Kidney glomerular epithelial cell (primary cell): ENCODE measurements around the gene IDS.
"Not testable (repeated sequence)": the region's sequence is repeated elsewhere in the genome, so short reads cannot be mapped to it uniquely, and the experiment has no call there.

Experiments
- DNase-seq: peaks from one replicate; lab custom pipeline; 2025; lab: John Stamatoyannopoulos, UW

Gene IDS

GRCh38 chrX:149498767-149499166, 6.3 kb downstream of the IDS start:
- DNase-seq: no peak

- DNase-seq: no peak
Measured at GRCh38 chrX:149497626-149498025, 7.5 kb downstream of the IDS start.

- DNase-seq: no peak
Measured at GRCh38 chrX:149497054-149497453, 8.1 kb downstream of the IDS start.

GRCh38 chrX:149495573-149496071, 9.5 kb downstream of the IDS start:
- peak; percentile 49 for DNase-seq

DNA sequence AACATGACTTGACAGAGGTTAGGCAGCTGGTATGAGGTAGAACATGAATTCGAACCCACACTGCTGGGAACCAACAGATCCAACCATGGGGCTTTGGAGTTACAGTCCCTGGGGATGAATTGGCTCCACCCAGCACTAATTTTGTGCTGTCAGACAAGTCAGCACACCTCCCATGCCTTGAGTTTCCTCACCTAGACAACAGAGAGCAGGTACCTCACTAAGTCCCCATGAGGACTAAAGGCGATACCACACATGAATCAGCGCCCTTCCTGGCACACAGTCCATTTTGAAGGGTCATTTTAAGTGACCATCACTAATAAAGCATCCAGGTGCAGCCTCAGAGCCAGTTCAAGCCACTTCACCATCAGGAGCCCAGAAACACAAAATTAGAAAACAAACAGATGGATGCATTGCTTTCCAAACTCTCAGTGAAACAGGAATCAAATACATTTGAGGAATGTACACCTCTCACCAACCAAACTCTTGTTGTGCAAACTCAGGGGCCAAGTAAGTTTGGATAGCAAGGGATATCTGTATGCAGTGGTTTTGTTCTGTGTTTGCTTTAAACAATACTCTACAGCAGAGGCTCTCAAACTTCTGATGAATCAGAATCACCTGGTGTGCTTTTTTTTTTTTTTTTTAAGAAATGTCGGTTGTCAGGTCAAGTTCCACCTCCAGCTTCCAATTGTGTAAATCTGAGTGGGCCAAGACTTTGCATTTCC, 10.1 kb downstream of the IDS start:
- no peak for DNase-seq

DNA sequence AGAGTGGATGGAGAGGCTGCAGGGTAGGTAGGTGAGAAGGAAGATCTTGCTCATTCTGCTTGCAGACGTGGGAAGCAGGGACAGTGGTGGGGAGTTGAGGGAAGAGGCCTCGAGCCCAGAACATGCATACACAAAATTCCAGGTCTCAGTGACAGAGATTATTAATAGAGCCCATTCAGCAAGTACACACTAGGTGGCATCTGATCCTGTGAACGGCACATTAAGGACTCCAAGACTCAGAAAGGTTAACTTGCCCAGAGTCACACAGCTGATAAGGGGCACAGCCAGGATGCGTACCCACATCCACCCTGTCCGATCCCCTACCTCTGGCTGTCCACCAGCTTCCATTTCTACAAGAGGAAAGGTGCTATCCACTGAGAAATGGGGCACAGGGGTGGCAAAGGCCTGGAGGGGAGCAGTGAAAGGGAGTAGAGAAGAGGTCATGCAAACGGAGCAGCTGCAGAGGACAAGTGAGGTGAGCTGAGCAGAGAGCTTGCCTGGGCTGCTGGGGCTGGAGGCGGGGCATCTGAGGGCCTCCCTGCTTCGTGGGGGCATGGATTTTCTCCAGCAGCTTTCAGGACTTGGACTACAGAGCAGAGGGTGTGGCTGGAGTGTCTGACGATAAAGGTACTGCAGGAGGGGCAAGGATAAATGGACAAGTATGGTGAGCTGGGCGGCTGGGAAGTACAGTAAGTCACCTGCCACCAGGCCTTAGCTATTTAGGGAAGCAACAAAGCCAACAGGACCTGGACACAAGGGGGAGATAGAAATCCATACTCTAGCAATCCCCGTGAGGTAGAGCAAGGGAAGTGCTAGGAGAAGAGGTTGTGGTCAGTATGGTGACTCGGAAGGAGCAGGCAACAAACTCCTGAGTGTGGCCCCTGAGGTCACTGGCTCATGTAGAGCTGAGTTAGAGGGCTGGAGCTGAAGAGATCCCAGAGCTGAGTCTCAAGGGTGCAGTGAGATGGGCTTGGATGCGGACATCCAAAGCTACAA, 11.2 kb downstream of the IDS start:
- no peak for DNase-seq

DNA sequence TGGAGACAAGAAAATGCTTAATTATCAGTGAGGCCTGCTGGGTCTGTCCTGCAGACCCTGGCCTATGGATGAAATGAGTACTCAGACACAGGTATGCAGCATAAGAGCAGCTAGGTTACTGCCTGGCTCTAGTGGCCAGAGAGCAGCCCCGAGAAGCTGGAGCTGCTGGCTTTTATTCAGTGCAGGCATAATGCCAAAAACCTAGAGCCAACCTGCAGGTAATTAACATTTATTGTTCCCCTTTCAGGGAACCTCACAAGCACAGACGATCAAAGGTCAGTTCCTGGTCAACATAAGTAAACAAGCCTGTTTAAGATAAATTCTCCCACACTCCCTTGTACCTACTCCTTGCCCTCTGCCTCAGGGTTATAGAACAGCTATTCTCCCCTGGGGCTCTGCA, 13.3 kb downstream of the IDS start:
- DNase-seq: no peak

DNA sequence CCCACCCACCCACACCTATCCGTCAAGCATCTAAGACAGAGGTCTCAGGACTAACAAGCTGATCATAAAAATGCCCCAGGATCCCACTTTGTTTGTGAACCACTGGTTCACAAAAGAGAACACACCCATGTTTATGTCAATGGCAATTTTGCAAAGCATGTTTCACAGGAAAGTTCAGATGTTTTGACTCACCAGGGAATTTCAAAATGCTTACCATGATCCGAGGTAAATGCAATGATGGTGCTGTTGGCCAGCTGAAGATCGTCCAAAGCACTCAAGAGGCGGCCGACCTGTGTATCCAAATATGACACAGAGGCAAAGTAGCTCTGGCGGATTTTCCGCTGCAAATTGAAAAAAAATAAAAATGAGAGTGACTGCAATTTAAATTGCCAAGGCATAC, 15.0 kb downstream of the IDS start:
- DNase-seq: no peak

GRCh38 chrX:149488411-149489052, 16.6 kb downstream of the IDS start:
- DNase-seq: not testable (repeated sequence)

GRCh38 chrX:149488008-149488407, 17.1 kb downstream of the IDS start:
- DNase-seq: not testable (repeated sequence)

DNA sequence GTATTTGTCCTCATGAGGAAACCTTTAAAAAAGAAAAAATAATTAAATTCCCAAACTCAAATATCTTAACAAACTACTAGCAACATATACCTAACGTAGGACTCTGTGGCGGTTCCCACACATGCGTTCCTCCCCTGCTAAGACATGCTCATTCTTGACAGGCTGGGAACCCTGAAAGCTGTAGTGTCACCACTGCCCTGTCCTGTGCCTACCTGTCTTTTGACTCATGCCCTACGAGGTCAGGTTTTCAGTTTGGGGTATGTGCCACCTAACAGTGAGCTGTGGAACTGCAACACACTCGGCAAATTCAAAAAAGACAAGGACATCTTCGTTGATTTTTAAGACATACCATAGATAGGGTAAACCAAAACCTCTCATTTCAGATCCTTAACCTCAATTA, 17.8 kb downstream of the IDS start:
- DNase-seq: no peak

- DNase-seq: no peak
Measured at GRCh38 chrX:149476513-149476912, 28.6 kb downstream of the IDS start.

GRCh38 chrX:149473966-149474365, 31.1 kb downstream of the IDS start:
- no peak for DNase-seq

- DNase-seq: no peak
Measured at GRCh38 chrX:149473092-149473491, 32.0 kb downstream of the IDS start.

GRCh38 chrX:149472625-149473024, 32.5 kb downstream of the IDS start:
- DNase-seq: no peak

- no peak for DNase-seq
Measured at GRCh38 chrX:149471397-149471796, 33.7 kb downstream of the IDS start.

DNA sequence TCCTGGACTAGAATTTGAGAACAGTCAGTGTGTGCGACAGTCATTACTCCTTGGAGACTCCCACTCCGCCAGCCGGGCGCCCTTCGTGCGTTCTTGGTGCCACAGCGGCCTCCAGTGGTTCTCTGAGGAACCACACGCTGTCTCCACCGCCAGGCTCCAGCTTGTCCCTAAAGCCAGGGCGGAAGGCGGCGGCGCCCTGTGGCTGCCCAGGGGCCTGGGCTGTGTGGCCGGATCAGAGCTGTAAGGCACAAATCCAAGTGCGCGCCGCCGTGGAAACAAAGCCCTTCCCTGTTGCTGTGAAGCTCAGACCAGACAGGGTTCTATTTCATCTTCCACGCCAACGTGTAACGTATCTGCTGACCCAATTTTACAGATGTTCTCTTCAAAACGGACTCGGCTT, 34.2 kb downstream of the IDS start:
- DNase-seq: peak; percentile 32

GRCh38 chrX:149469406-149469805, 35.7 kb downstream of the IDS start:
- DNase-seq: no peak

- no peak for DNase-seq
Measured at GRCh38 chrX:149467920-149468319, 37.2 kb downstream of the IDS start.

- DNase-seq: no peak
Measured at GRCh38 chrX:149467461-149467860, 37.6 kb downstream of the IDS start.

- DNase-seq: no peak
Measured at GRCh38 chrX:149462849-149463248, 42.3 kb downstream of the IDS start.

GRCh38 chrX:149461746-149462145, 43.4 kb downstream of the IDS start:
- no peak for DNase-seq
